Vagina (tissue), 2 donors: ENCODE data around the gene MICAL1. TPM values are rescaled to one million over a fixed set of nuclear protein-coding genes. Genes with fewer than 3 reads are reported as not detected.

Experiments used
- DNase-seq, 2 donors: peaks; one replicate each; pipeline ENCODE4 v3.0.0-alpha.2; 2017; ENCODE audit errors: extremely low spot score in 2 of 2
- H3K27ac ChIP-seq: fragments of 200-600 bp; sonication (generic); one replicate; pipeline ENCODE4 v1.5.1; 2019
- H3K27me3 ChIP-seq: fragments of 200-600 bp; sonication (generic); one replicate; pipeline ENCODE4 v1.5.1; 2019
- H3K36me3 ChIP-seq, 2 donors: fragments of 200-600 bp; sonication (generic); one replicate each; pipeline ENCODE4 v1.5.1; 2017 to 2019
- H3K4me1 ChIP-seq: fragments of 200-600 bp; sonication (generic); one replicate; pipeline ENCODE4 v1.5.1; 2019
- H3K4me3 ChIP-seq, 2 donors: fragments of 200-600 bp; sonication (generic); 1 replicate in 1 of 2; 2 replicates in 1 of 2; pipeline ENCODE4 v1.5.1; 2016 to 2019
- H3K9me3 ChIP-seq: fragments of 200-600 bp; sonication (generic); one replicate; pipeline ENCODE4 v1.5.1; 2019
- CTCF ChIP-seq, 3 experiments: fragments of 450-650 bp in 2 of 3; fragments of 200-600 bp in 1 of 3; sonication (generic) in 1 of 3; IDR thresholded peaks; one replicate each; pipeline ENCODE4 v1.5.1; 2017 to 2019; ENCODE audit warnings: antibody characterized with exemption in 3 of 3, mild to moderate bottlenecking in 2 of 3, moderate library complexity in 2 of 3
- POLR2A ChIP-seq, 2 donors: fragments of 450-650 bp; IDR thresholded peaks; one replicate each; pipeline ENCODE4 v1.6.1; 2017; ENCODE audit warnings: antibody characterized with exemption in 2 of 2, mild to moderate bottlenecking in 2 of 2, moderate library complexity in 2 of 2
- POLR2AphosphoS5 ChIP-seq, 2 donors: sonication (generic); formaldehyde crosslinking; IDR thresholded peaks; one replicate each; pipeline ENCODE4 v1.9.0; 2017; ENCODE audit warnings: antibody characterized with exemption in 2 of 2, mild to moderate bottlenecking in 2 of 2, low read depth in 1 of 2; ENCODE audit not compliant: insufficient read depth in 1 of 2
- intact Hi-C: fragments of 100-400 bp; cut with DNase I; formaldehyde crosslinking; loops from one replicate; pipeline ENCODE4 v1.15.1; 2023
- total RNA-seq: library from RNA; depleted of rRNA; stranded (reverse); fragments of >200 nt; gene quantifications from one replicate; pipeline ENCODE4 v1.2.3, GENCODE V29; 2016

MICAL1 gene
- total RNA-seq, 1 donor from 2014 or later = 54.0 TPM

- DNase-seq = no peak
- Histone ChIP-seq H3K4me1 (no peaks in the 10 kb centered on the region), H3K27me3 (no peaks in the 10 kb centered on the region), H3K27ac (no peak overlapping the region), H3K9me3 (no peaks in the 10 kb centered on the region), H3K36me3 (no peaks in the 10 kb centered on the region), H3K4me3 (no peak overlapping the region)
- intact Hi-C loops = no loop called here
- no peak for TF ChIP-seq POLR2A (IDR thresholded peaks at IDR 0.05)
- TF ChIP-seq CTCF (IDR thresholded peaks at IDR 0.05) = no peak
- TF ChIP-seq POLR2AphosphoS5 (IDR thresholded peaks at IDR 0.05; ENCODE audit: insufficient read depth in 1 of 2, low read depth in 1 of 2) = no peak
Observed at GRCh38 chr6:109496036-109496772, 40.6 kb upstream of the MICAL1 start.

- Histone ChIP-seq H3K36me3 (no peaks in the 10 kb centered on the region), H3K4me1 (no peaks in the 10 kb centered on the region)
- no peak for TF ChIP-seq CTCF (IDR thresholded peaks at IDR 0.05)
- TF ChIP-seq POLR2A (IDR thresholded peaks at IDR 0.05) = no peak
- TF ChIP-seq POLR2AphosphoS5 (IDR thresholded peaks at IDR 0.05; ENCODE audit: insufficient read depth in 1 of 2, low read depth in 1 of 2) = no peak
Observed at GRCh38 chr6:109493865-109494264, 38.3 kb upstream of the MICAL1 start.

GRCh38 chr6:109491207-109491938 lies 35.8 kb upstream of the MICAL1 start:
- H3K27ac ChIP-seq = no peak overlapping the region

More at GRCh38 chr6:109493865-109494264, 38.3 kb upstream of the MICAL1 start:
- DNase-seq = no peak
- no peak overlapping the region for H3K4me3 ChIP-seq
- H3K27me3 ChIP-seq = no peaks in the 10 kb centered on the region
- intact Hi-C loops = no loop called here
- no peaks in the 10 kb centered on the region for H3K9me3 ChIP-seq
- no peak overlapping the region for H3K27ac ChIP-seq

GRCh38 chr6:109490713-109491112 lies 35.1 kb upstream of the MICAL1 start:
- H3K27ac ChIP-seq = no peak overlapping the region
- TF ChIP-seq POLR2A (IDR thresholded peaks at IDR 0.05) (no peak), POLR2AphosphoS5 (IDR thresholded peaks at IDR 0.05; ENCODE audit: insufficient read depth in 1 of 2, low read depth in 1 of 2) (no peak), CTCF (IDR thresholded peaks at IDR 0.05) (no peak)

More at GRCh38 chr6:109491207-109491938, 35.8 kb upstream of the MICAL1 start:
- no peaks in the 10 kb centered on the region for H3K9me3 ChIP-seq
- TF ChIP-seq CTCF (IDR thresholded peaks at IDR 0.05) (no peak), POLR2AphosphoS5 (IDR thresholded peaks at IDR 0.05; ENCODE audit: insufficient read depth in 1 of 2, low read depth in 1 of 2) (no peak), POLR2A (IDR thresholded peaks at IDR 0.05) (no peak)
- intact Hi-C loops = no loop called here
- H3K4me3 ChIP-seq = no peak overlapping the region
- DNase-seq = peak; percentile 46 to 72
- no peaks in the 10 kb centered on the region for H3K27me3 ChIP-seq
- no peaks in the 10 kb centered on the region for H3K36me3 ChIP-seq
- H3K4me1 ChIP-seq = no peaks in the 10 kb centered on the region

GRCh38 chr6:109488001-109488400 lies 32.4 kb upstream of the MICAL1 start:
- H3K27me3 ChIP-seq = no peaks in the 10 kb centered on the region
- no peaks in the 10 kb centered on the region for H3K4me1 ChIP-seq
- DNase-seq = peak in 1 of 2 donors; percentile 25
- H3K4me3 ChIP-seq = no peak overlapping the region
- H3K27ac ChIP-seq = no peak overlapping the region
- H3K36me3 ChIP-seq = no peaks in the 10 kb centered on the region
- intact Hi-C loops = no loop called here
- TF ChIP-seq POLR2A (IDR thresholded peaks at IDR 0.05) (no peak), CTCF (IDR thresholded peaks at IDR 0.05) (no peak), POLR2AphosphoS5 (IDR thresholded peaks at IDR 0.05; ENCODE audit: insufficient read depth in 1 of 2, low read depth in 1 of 2) (no peak)
- H3K9me3 ChIP-seq = no peaks in the 10 kb centered on the region

More at GRCh38 chr6:109490713-109491112, 35.1 kb upstream of the MICAL1 start:
- no peaks in the 10 kb centered on the region for H3K4me1 ChIP-seq
- intact Hi-C loops = no loop called here
- no peaks in the 10 kb centered on the region for H3K27me3 ChIP-seq
- no peak overlapping the region for H3K4me3 ChIP-seq
- DNase-seq = peak; percentile 7 to 29
- no peaks in the 10 kb centered on the region for H3K36me3 ChIP-seq
- no peaks in the 10 kb centered on the region for H3K9me3 ChIP-seq
